ENCODE measurements around the gene RBBP4. TPM values are rescaled to one million over a fixed set of nuclear protein-coding genes. Genes with fewer than 3 reads are reported as not detected.

RBBP4 gene
- total and polyA plus RNA-seq, 2 of the 8 experiments (the other 6 are each of a cell fraction or from before 2014, with no cell fraction given): 147 to 397 TPM

GRCh38 chr1:32695098-32695904 lies 44.3 kb downstream of the RBBP4 start:
- Histone ChIP-seq H3K27me3 (replicated peaks in 1 of 4; ENCODE audit: control insufficient read depth in 3 of 4, extremely low read depth in 1 of 4, insufficient read depth in 3 of 4, low read length in 3 of 4) (no peaks in the 10 kb centered on the region), H3K79me2 (ENCODE audit: control insufficient read depth in 1 of 2, insufficient read depth in 2 of 2, low read length in 2 of 2) (no peaks in the 10 kb centered on the region), H2AK5ac (ENCODE audit: low read depth, low read length) (no peak overlapping the region), H3K18ac (ENCODE audit: extremely low read depth, low read length) (no peak overlapping the region), H4K20me1 (replicated peaks in 1 of 2; ENCODE audit: control insufficient read depth in 1 of 2, insufficient read depth in 2 of 2, low read length in 2 of 2) (no peaks in the 10 kb centered on the region), H2BK12ac (ENCODE audit: low read depth, low read length) (no peak overlapping the region), H3K23ac (ENCODE audit: insufficient read length) (no peak overlapping the region), H3K36me3 (ENCODE audit: control insufficient read depth in 2 of 4, insufficient read depth in 4 of 4, low read length in 3 of 4) (no peaks in the 10 kb centered on the region), H3K4me3 (ENCODE audit: extremely low read depth in 1 of 4, insufficient read depth in 2 of 4, low read depth in 3 of 4, low read length in 4 of 4) (no peak overlapping the region), H3K79me1 (ENCODE audit: low read depth, low read length) (no peaks in the 10 kb centered on the region), H3K27ac (ENCODE audit: low read depth, low read length) (no peak overlapping the region), H2AFZ (ENCODE audit: low read length) (no peak overlapping the region), H3K4me2 (ENCODE audit: insufficient read depth in 1 of 2, low read depth in 2 of 2, low read length in 2 of 2) (no peak overlapping the region), H3K56ac (replicated peaks; ENCODE audit: insufficient read length, low read depth, low read length) (no peak overlapping the region), H2BK120ac (replicated peaks; ENCODE audit: low read depth, low read length) (no peak overlapping the region), H3K4me1 (replicated peaks in 1 of 4; ENCODE audit: control insufficient read depth in 3 of 4, insufficient read depth in 4 of 4, low read length in 3 of 4) (no peaks in the 10 kb centered on the region), H2BK20ac (ENCODE audit: low read length) (no peak overlapping the region), H2BK5ac (ENCODE audit: low read depth, low read length) (no peak overlapping the region), H3K23me2 (ENCODE audit: low read depth, low read length) (no peaks in the 10 kb centered on the region), H4K8ac (ENCODE audit: extremely low read depth, insufficient read depth, low read length) (no peak overlapping the region; the same call in 1 of the 2 replicates), H4K5ac (ENCODE audit: insufficient read length, low read depth, low read length) (no peak overlapping the region), H3K9ac (replicated peaks in 1 of 4; ENCODE audit: extremely low read depth in 1 of 4, low read depth in 3 of 4, low read length in 3 of 4) (no peak overlapping the region), H3K4ac (replicated peaks; ENCODE audit: insufficient read length, low read depth, low read length) (no peak overlapping the region), H3K9me3 (ENCODE audit: insufficient read depth in 2 of 2, low read depth in 1 of 2, low read length in 1 of 2) (peaks cover 0 to 2% of the 10 kb centered on the region in 2 experiments; a peak in 1 of 4 replicates), H4K91ac (replicated peaks; ENCODE audit: insufficient read length, low read length) (no peak overlapping the region), H2BK15ac (ENCODE audit: low read length) (no peak overlapping the region), H3K14ac (ENCODE audit: insufficient read length) (no peak overlapping the region)
- WGBS, 2 experiments (ENCODE audit: extremely low coverage in 1 of 2, insufficient coverage in 1 of 2, insufficient read length in 1 of 2, insufficient replicate concordance in 2 of 2, low coverage in 1 of 2, low lambda C conversion rate in 2 of 2, missing lambda C conversion rate in 1 of 2): 89% methylated on average over 17 of the region's 17 CpGs; no CpG with 5 or more reads in 1 of the 2 experiments
- POLR2A ChIA-PET (ENCODE audit: partially characterized antibody): interaction anchor here (0.6 to 15.0 kb wide), 8 partner anchors 12 to 541 kb away, joined by 3 to 124 read pairs (median 5); no protein-coding TSS in a partner anchor
- CTCF ChIA-PET (ENCODE audit: partially characterized antibody): interaction anchor here (0.6 to 2.3 kb wide), 6 partner anchors 15 to 177 kb away, joined by 3 to 18 read pairs (median 4); no protein-coding TSS in a partner anchor
- no peak for DNase-seq (ENCODE audit: low read depth in 1 of 2, low spot score in 2 of 2)
- no peak for FAIRE-seq
- TF ChIP-seq EZH2 (IDR thresholded peaks at IDR 0.05; ENCODE audit: low read depth, low read length, severe bottlenecking) (no peak), TCF12 (IDR thresholded peaks at IDR 0.05; ENCODE audit: low read depth, low read length) (no peak), EGR1 (IDR thresholded peaks at IDR 0.05; ENCODE audit: borderline replicate concordance, low read depth, low read length) (no peak), RXRA (IDR thresholded peaks at IDR 0.05; ENCODE audit: insufficient read depth, low read depth, low read length) (no peak), SIX5 (IDR thresholded peaks at IDR 0.05; ENCODE audit: low read depth, low read length) (no peak), HDAC2 (IDR thresholded peaks at IDR 0.05; ENCODE audit: borderline replicate concordance in 1 of 2, low read depth in 2 of 2, low read length in 2 of 2) (no peak), BACH1 (IDR thresholded peaks at IDR 0.05; ENCODE audit: low read length) (no peak), CREB1 (IDR thresholded peaks at IDR 0.05) (no peak), ATF3 (IDR thresholded peaks at IDR 0.05; ENCODE audit: insufficient read depth, low read depth, low read length) (no peak), BCL11A (IDR thresholded peaks at IDR 0.05; ENCODE audit: low read depth in 2 of 2, low read length in 2 of 2) (no peak), SRF (IDR thresholded peaks at IDR 0.05; ENCODE audit: low read depth, low read length) (no peak), CTBP2 (IDR thresholded peaks at IDR 0.05; ENCODE audit: borderline replicate concordance, insufficient read depth, insufficient read length, low read length) (no peak)
